Fibroblast of lung (primary cell): ENCODE results near the gene PDE4D. TPM values are rescaled to one million over a fixed set of nuclear protein-coding genes. Genes with fewer than 3 reads are reported as not detected.
"Not testable (repeated sequence)": the region's sequence is repeated elsewhere in the genome, so short reads cannot be mapped to it uniquely, and the experiment has no call there.

Experiments
- DNase-seq, 2 donors: peaks; one replicate each; pipeline versions ENCODE4 v3.0.0 to v3.0.0-alpha.2; 2010; ENCODE audit warnings: low read depth in 2 of 2
- H2AFZ ChIP-seq: 2 replicates; pipeline ENCODE4 v1.5.1; 2012; ENCODE audit warnings: low read length, control low read depth, inconsistent platforms
- H3K27ac ChIP-seq: 2 replicates; pipeline ENCODE4 v1.5.1; 2011; ENCODE audit warnings: low read length, control low read depth; ENCODE audit not compliant: insufficient read depth
- H3K27me3 ChIP-seq: 2 replicates; pipeline ENCODE4 v1.5.1; 2011; ENCODE audit warnings: mild to moderate bottlenecking, low read length; ENCODE audit not compliant: control insufficient read depth, insufficient read depth
- H3K36me3 ChIP-seq: 2 replicates; pipeline ENCODE4 v1.5.1; 2011; ENCODE audit warnings: low read length; ENCODE audit not compliant: control insufficient read depth, insufficient read depth
- H3K4me1 ChIP-seq: 2 replicates; pipeline ENCODE4 v1.5.1; 2011; ENCODE audit warnings: low read length; ENCODE audit not compliant: control insufficient read depth, insufficient read depth; ENCODE audit errors: extremely low read depth
- H3K4me2 ChIP-seq: 2 replicates; pipeline ENCODE4 v1.5.1; 2011; ENCODE audit warnings: low read length, control low read depth; ENCODE audit not compliant: insufficient read depth; ENCODE audit errors: extremely low read depth
- H3K4me3 ChIP-seq, 4 experiments: fragments of 200-600 bp in 1 of 4; sonication (generic) in 1 of 4; replicated peaks in 1 of 4; 2 replicates each; pipeline ENCODE4 v1.5.1; 2011 to 2016; ENCODE audit warnings: low read length in 4 of 4, low read depth in 3 of 4, mild to moderate bottlenecking in 3 of 4, control low read depth in 2 of 4, inconsistent platforms in 1 of 4, mixed read lengths in 1 of 4; ENCODE audit not compliant: insufficient read depth in 1 of 4; ENCODE audit errors: control extremely low read depth in 1 of 4
- H3K79me2 ChIP-seq: 2 replicates; pipeline ENCODE4 v1.5.1; 2012; ENCODE audit warnings: mild to moderate bottlenecking, low read length, inconsistent platforms; ENCODE audit not compliant: control insufficient read depth, insufficient read depth
- H3K9ac ChIP-seq: 2 replicates; pipeline ENCODE4 v1.5.1; 2011; ENCODE audit warnings: mild to moderate bottlenecking, low read length, control low read depth; ENCODE audit not compliant: insufficient read depth
- H3K9me3 ChIP-seq: 2 replicates; pipeline ENCODE4 v1.5.1; 2012; ENCODE audit warnings: low read depth, low read length; ENCODE audit not compliant: control insufficient read depth, insufficient read depth
- H4K20me1 ChIP-seq: 2 replicates; pipeline ENCODE4 v1.5.1; 2011; ENCODE audit warnings: low read length; ENCODE audit not compliant: control insufficient read depth, insufficient read depth; ENCODE audit errors: extremely low read depth
- EZH2 ChIP-seq: IDR thresholded peaks from 2 replicates; pipeline ENCODE4 v1.5.1; 2012; ENCODE audit warnings: low read length, control low read depth, mild to moderate bottlenecking; ENCODE audit errors: missing control alignments
- polyA plus RNA-seq, 2 donors: library from polyadenylated mRNA; depleted of rRNA in 1 of 2; stranded (reverse) in 1 of 2; unstranded in 1 of 2; fragments of >200 nt; gene quantifications; 2 replicates each; pipeline ENCODE4 v1.2.1, GENCODE V29; 2011 to 2012; ENCODE audit warnings: missing spikeins in 1 of 2
- total RNA-seq: library from RNA; depleted of rRNA; stranded (reverse); fragments of >200 nt; gene quantifications from 2 replicates; pipeline ENCODE4 v1.2.1, GENCODE V29; 2014
- TF ChIP-seq, protein P1 (sequence below), 2 donors: IDR thresholded peaks in 1 of 2; conservative IDR thresholded peaks in 1 of 2; 1 replicate in 1 of 2; 2 replicates in 1 of 2; pipeline ENCODE4 v1.5.1; 2011 to 2012; ENCODE audit warnings: low read length in 2 of 2, control low read depth in 1 of 2, inconsistent platforms in 1 of 2, low read depth in 1 of 2, mild to moderate bottlenecking in 1 of 2

PDE4D gene
- total and polyA plus RNA-seq, 2 donors (not counting 1 experiment from before 2014, with no cell fraction given), result 2.1 to 8.3 TPM

DNA sequence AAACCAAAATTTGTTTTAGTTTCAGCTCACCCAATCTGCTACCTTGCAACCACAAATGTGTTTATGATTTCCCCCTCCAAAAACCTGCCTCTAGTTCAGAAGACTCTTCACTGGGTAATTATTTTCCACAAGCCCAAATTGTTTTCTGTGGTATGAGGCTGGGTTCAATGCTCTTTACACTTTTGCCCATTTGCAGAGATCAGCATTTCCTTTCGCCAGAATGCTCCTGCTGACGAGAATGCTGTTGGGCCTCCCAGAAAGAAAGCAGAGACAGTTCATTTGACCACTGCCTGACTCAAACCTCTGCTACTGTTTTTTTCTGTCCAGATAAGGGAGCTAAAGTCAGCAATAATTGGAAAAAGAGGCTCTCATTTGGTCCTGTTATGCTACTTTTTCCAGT is 427.3 kb downstream of the PDE4D start:
- Histone ChIP-seq H3K4me2 (no peak overlapping the region), H3K9ac (no peak overlapping the region), H3K4me3 (no peak overlapping the region), H3K79me2 (no peaks in the 10 kb centered on the region), H3K4me1 (no peaks in the 10 kb centered on the region), H4K20me1 (no peaks in the 10 kb centered on the region), H3K27ac (no peak overlapping the region), H3K36me3 (no peaks in the 10 kb centered on the region), H3K27me3 (no peaks in the 10 kb centered on the region), H3K9me3 (no peaks in the 10 kb centered on the region), H2AFZ (no peak overlapping the region)
- no peak for TF ChIP-seq EZH2
- TF ChIP-seq, protein P1, sequence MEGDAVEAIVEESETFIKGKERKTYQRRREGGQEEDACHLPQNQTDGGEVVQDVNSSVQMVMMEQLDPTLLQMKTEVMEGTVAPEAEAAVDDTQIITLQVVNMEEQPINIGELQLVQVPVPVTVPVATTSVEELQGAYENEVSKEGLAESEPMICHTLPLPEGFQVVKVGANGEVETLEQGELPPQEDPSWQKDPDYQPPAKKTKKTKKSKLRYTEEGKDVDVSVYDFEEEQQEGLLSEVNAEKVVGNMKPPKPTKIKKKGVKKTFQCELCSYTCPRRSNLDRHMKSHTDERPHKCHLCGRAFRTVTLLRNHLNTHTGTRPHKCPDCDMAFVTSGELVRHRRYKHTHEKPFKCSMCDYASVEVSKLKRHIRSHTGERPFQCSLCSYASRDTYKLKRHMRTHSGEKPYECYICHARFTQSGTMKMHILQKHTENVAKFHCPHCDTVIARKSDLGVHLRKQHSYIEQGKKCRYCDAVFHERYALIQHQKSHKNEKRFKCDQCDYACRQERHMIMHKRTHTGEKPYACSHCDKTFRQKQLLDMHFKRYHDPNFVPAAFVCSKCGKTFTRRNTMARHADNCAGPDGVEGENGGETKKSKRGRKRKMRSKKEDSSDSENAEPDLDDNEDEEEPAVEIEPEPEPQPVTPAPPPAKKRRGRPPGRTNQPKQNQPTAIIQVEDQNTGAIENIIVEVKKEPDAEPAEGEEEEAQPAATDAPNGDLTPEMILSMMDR (conservative IDR thresholded peaks at IDR 0.05 in 1 of 2, IDR thresholded peaks at IDR 0.05 in 1 of 2; ENCODE audit: low read depth in 1 of 2, low read length in 2 of 2), result no peak
- no peak for DNase-seq

DNA sequence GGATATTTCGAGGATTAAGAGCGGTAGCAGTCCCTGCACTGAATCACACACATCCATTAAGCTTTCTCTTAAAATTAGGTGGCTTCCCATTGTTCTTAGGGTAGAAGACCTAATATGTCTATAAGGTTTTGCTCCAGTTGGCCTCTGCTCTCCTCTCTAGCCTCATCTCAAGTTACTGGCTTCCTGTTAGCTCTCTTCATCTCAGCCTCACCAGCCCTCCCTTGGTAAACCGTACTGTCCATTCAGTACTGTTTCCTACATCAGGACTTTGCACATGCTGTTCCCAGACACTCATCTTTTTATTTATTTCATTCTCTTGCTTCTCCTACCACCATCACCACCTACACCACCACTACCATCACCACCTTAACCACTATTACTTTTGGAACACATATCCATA is 428.6 kb downstream of the PDE4D start:
- no peak overlapping the region for H3K4me2 ChIP-seq
- no peak for TF ChIP-seq EZH2
- no peaks in the 10 kb centered on the region for H4K20me1 ChIP-seq
- H3K9me3 ChIP-seq, result no peaks in the 10 kb centered on the region
- no peak overlapping the region for H3K4me3 ChIP-seq
- H3K4me1 ChIP-seq, result no peaks in the 10 kb centered on the region
- no peak overlapping the region for H3K27ac ChIP-seq
- H3K36me3 ChIP-seq, result no peaks in the 10 kb centered on the region
- no peak overlapping the region for H2AFZ ChIP-seq
- no peaks in the 10 kb centered on the region for H3K27me3 ChIP-seq
- no peaks in the 10 kb centered on the region for H3K79me2 ChIP-seq
- H3K9ac ChIP-seq, result no peak overlapping the region
- DNase-seq, result no peak

DNA sequence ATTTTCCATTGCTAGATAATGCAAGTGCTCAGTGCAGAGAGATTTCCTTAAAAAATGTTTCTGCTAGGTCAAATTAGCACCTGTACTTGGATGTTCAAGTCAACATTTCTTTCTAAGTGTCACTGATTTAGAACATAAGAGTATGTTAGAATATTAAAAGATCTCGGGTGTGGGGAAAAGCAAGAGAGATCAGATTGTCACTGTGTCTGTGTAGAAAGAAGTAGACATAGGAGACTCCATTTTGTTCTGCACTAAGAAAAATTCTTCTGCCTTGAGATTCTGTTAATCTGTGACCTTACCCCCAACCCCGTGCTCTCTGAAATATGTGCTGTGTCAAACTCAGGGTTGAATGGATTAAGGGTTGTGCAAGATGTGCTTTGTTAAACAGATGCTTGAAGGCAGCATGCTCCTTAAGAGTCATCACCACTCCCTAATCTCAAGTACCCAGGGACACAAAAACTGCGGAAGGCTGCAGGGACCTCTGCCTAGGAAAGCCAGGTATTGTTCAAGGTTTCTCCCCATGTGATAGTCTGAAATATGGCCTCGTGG is 429.8 kb downstream of the PDE4D start:
- H3K9ac ChIP-seq, H3K4me1 ChIP-seq, H3K79me2 ChIP-seq: not testable (repeated sequence)

DNA sequence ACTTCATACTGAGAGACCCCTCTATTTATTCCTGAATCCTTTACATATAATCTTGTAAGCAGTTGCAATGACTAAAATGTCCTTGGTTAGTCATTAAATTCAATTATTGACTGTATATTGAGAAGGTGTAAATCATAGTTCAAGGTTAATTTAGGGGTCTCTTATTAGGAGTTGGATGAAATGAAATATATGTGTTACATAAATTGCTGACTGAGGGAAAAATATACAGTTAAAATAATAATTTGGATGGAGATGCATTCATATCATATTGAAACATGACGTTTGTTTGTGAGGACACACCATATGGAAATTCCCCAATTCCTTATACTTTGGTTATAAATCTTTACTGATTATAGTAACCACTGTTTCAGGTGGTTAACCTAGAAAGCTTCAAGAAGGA is 430.6 kb downstream of the PDE4D start:
- TF ChIP-seq EZH2, result no peak
- TF ChIP-seq, protein P1 (conservative IDR thresholded peaks at IDR 0.05 in 1 of 2, IDR thresholded peaks at IDR 0.05 in 1 of 2; ENCODE audit: low read depth in 1 of 2, low read length in 2 of 2), result no peak
- DNase-seq, result no peak
- no peaks in the 10 kb centered on the region for H3K9me3 ChIP-seq

More for the DNA sequence above, 429.8 kb downstream of the PDE4D start:
- not testable (repeated sequence) for H3K9me3 ChIP-seq, H3K4me3 ChIP-seq, H3K27me3 ChIP-seq, DNase-seq, H3K36me3 ChIP-seq, H2AFZ ChIP-seq, H3K4me2 ChIP-seq, H4K20me1 ChIP-seq, H3K27ac ChIP-seq

More for the DNA sequence above, 430.6 kb downstream of the PDE4D start:
- Histone ChIP-seq H3K9ac (no peak overlapping the region), H3K4me1 (no peaks in the 10 kb centered on the region), H2AFZ (no peak overlapping the region), H3K4me3 (no peak overlapping the region), H3K4me2 (no peak overlapping the region), H3K27ac (no peak overlapping the region), H3K36me3 (no peaks in the 10 kb centered on the region), H4K20me1 (no peaks in the 10 kb centered on the region), H3K79me2 (no peaks in the 10 kb centered on the region), H3K27me3 (no peaks in the 10 kb centered on the region)
